Neural cell (in vitro differentiated cells): Measurements from ENCODE around the gene CLUH.
"Not testable (repeated sequence)": the region's sequence is repeated elsewhere in the genome, so short reads cannot be mapped to it uniquely, and the experiment has no call there.

Experiments
- CTCF ChIP-seq: fragments of 450-650 bp; IDR thresholded peaks from 2 replicates; pipeline ENCODE4 v1.5.1; 2014; ENCODE audit warnings: antibody characterized with exemption, mild to moderate bottlenecking, moderate library complexity; ENCODE audit not compliant: poor library complexity, severe bottlenecking
- EZH2 ChIP-seq: fragments of 200-600, 300-800 bp; shearing (Covaris generic), sonication (generic); IDR thresholded peaks from 2 replicates; pipeline ENCODE4 v1.6.1; 2014; ENCODE audit warnings: antibody characterized with exemption, low read length, borderline replicate concordance, mild to moderate bottlenecking; ENCODE audit not compliant: insufficient read depth, poor library complexity, severe bottlenecking
- MXI1 ChIP-seq: fragments of 450-650 bp; conservative IDR thresholded peaks from 2 replicates; pipeline ENCODE4 v1.6.1; 2014; ENCODE audit warnings: antibody characterized with exemption, mild to moderate bottlenecking; ENCODE audit not compliant: poor library complexity, severe bottlenecking
- POLR2AphosphoS5 ChIP-seq: IDR thresholded peaks from 2 replicates; pipeline ENCODE4 v1.6.1; 2012
- RAD21 ChIP-seq: fragments of 450-650 bp; conservative IDR thresholded peaks from 2 replicates; pipeline ENCODE4 v1.6.1; 2014; ENCODE audit warnings: antibody characterized with exemption, mild to moderate bottlenecking, moderate library complexity
- TF ChIP-seq, protein P1 (sequence below): IDR thresholded peaks from 2 replicates; pipeline ENCODE4 v1.6.1; 2012; ENCODE audit warnings: borderline replicate concordance

DNA sequence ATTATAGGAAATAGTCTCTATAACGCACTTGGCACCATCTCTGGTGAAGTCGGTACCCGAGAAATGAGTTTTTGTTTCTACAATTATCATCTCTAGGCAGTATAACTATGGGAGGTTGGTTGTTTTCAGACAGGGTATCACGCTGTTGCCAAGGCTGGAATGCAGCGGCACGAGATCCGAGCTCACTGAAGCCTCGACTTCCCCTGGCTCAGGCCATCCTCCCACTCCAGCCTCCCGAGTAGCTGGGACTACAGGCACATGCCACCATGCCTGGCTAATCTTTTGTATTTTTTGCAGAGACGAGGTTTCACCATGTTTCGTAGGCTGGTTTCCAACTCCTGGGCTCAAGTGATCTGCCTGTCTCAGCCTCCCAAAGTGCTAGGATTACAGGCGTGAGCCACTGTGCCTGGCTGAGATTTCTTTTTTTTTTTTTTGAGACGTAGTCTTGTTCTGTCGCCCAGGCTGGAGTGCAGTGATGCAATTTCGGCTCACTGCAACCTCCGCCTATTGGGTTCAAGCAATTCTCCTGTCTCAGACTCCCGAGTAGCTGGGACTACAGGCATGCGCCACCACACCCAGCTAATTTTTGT is 12.3 kb downstream of the CLUH start:
- not testable (repeated sequence) for TF ChIP-seq CTCF, RAD21, EZH2, POLR2AphosphoS5, MXI1
- TF ChIP-seq, protein P1, sequence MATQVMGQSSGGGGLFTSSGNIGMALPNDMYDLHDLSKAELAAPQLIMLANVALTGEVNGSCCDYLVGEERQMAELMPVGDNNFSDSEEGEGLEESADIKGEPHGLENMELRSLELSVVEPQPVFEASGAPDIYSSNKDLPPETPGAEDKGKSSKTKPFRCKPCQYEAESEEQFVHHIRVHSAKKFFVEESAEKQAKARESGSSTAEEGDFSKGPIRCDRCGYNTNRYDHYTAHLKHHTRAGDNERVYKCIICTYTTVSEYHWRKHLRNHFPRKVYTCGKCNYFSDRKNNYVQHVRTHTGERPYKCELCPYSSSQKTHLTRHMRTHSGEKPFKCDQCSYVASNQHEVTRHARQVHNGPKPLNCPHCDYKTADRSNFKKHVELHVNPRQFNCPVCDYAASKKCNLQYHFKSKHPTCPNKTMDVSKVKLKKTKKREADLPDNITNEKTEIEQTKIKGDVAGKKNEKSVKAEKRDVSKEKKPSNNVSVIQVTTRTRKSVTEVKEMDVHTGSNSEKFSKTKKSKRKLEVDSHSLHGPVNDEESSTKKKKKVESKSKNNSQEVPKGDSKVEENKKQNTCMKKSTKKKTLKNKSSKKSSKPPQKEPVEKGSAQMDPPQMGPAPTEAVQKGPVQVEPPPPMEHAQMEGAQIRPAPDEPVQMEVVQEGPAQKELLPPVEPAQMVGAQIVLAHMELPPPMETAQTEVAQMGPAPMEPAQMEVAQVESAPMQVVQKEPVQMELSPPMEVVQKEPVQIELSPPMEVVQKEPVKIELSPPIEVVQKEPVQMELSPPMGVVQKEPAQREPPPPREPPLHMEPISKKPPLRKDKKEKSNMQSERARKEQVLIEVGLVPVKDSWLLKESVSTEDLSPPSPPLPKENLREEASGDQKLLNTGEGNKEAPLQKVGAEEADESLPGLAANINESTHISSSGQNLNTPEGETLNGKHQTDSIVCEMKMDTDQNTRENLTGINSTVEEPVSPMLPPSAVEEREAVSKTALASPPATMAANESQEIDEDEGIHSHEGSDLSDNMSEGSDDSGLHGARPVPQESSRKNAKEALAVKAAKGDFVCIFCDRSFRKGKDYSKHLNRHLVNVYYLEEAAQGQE, result not testable (repeated sequence)
